Activated naive CD4-positive, alpha-beta T cell treated with anti-CD3 and anti-CD28 coated beads, Interleukin-2, amount 50 U/mL, for 72 hours (primary cell): Measurements from ENCODE around the gene OPRD1. TPM values are rescaled to one million over a fixed set of nuclear protein-coding genes. Genes with fewer than 3 reads are reported as not detected.

Experiments used
- ATAC-seq, 2 donors: fragments of 150-1000 bp; cut with Tn5 transposase; 2 replicates each; pipeline ENCODE4 v1.10.0; 2021; ENCODE audit warnings: mild to moderate bottlenecking in 2 of 2, moderate library complexity in 2 of 2
- DNase-seq, 2 donors: peaks; one replicate each; pipeline ENCODE4 v3.0.0; 2021 to 2022; ENCODE audit warnings: low spot score in 2 of 2
- H3K27ac Mint-ChIP-seq, 2 donors: one replicate each; pipeline ENCODE4 v1.8.0; 2022; ENCODE audit warnings: mild to moderate bottlenecking in 2 of 2, mixed read lengths in 2 of 2
- H3K36me3 Mint-ChIP-seq, 2 donors: one replicate each; pipeline ENCODE4 v1.8.0; 2022; ENCODE audit warnings: mixed read lengths in 2 of 2
- H3K9me3 Mint-ChIP-seq, 2 donors: one replicate each; pipeline ENCODE4 v1.8.0; 2022; ENCODE audit warnings: mixed read lengths in 2 of 2
- total RNA-seq, 2 donors: library from RNA; stranded (reverse); gene quantifications; one replicate each; pipeline ENCODE4 v1.2.3, GENCODE V29; 2022

Gene OPRD1
- total RNA-seq, 2 donors from 2014 or later: 0.05 TPM; not detected in 1

DNA sequence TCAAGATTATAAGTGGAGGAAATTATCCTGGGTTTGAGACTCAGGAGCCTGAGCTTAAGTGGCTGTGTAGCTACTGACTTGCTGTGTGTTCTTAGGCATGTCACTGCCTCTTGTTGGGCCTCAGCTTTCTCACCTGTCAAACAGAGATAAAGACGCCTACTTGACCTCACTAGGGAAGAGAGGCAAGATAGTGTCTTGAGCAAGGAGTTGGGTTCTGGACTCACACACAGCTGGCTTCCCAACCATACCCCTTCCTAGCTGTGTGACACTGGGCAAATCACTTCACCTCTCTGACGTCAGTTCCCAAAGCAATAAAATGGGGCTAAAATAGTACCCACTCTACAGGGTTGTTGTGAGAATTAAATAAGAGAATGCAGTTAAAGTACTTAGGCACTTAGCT, 90.8 kb downstream of the OPRD1 start:
- DNase-seq (no peak), ATAC-seq (no peak)
- peaks cover 0 to 6% of the 10 kb centered on the region in 2 donors for H3K36me3 Mint-ChIP-seq
- H3K27ac Mint-ChIP-seq: no peak overlapping the region
- H3K9me3 Mint-ChIP-seq: no peaks in the 10 kb centered on the region

DNA sequence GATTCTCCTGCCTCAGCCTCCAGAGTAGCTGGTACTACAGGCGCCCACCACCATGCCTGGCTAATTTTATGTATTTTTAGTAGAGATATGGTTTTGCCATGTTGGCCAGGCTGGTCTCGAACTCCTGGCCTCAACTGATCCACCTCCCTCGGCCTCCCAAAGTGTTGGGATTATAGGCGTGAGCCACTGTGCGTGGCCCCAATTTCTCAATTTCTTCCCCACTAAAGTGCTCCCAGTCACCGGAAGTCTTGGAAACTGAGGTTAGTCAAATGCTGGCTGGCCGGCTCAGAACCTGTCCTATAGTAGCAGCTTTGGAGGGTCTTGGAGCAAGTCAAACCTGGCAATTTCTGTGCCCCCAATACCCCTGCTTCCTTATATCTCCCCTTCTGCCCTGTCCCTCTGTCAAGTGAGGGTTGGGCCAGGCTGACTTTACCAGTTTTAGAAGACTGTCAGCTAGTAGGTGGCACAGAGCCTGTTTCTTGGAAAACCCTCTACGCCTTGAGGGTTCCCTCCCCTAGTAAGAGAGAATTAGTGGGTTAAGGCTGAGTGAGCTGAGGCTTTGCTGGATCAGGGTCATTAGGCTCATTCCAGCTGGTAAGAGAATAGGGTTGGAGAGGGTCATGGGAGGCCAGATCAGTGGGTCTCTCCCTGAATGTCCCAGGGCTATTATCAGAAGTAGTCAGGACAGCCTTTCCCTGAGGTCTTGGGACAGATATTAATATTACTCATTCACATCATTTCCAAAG, 94.1 kb downstream of the OPRD1 start:
- Mint-ChIP-seq H3K27ac (no peak overlapping the region), H3K9me3 (no peaks in the 10 kb centered on the region), H3K36me3 (peaks cover 0 to 6% of the 10 kb centered on the region in 2 donors)
- DNase-seq (no peak), ATAC-seq (no peak)

- ATAC-seq (no peak), DNase-seq (no peak)
- H3K27ac Mint-ChIP-seq: no peak overlapping the region
- H3K9me3 Mint-ChIP-seq: no peaks in the 10 kb centered on the region
- H3K36me3 Mint-ChIP-seq: no peaks in the 10 kb centered on the region
Measured at GRCh38 chr1:28909198-28909597, 97.2 kb downstream of the OPRD1 start.

- Mint-ChIP-seq H3K36me3 (no peaks in the 10 kb centered on the region), H3K27ac (peak overlapping the region in 1 of 2 donors; percentile 38), H3K9me3 (no peaks in the 10 kb centered on the region)
- ATAC-seq: no peak
- DNase-seq: no peak
Measured at GRCh38 chr1:28910379-28911115, 98.6 kb downstream of the OPRD1 start.

GRCh38 chr1:28913786-28914227, 101.8 kb downstream of the OPRD1 start:
- no peak for DNase-seq
- H3K27ac Mint-ChIP-seq: peak overlapping the region; percentile 19 to 91
- H3K36me3 Mint-ChIP-seq: no peaks in the 10 kb centered on the region
- ATAC-seq: no peak
- no peaks in the 10 kb centered on the region for H3K9me3 Mint-ChIP-seq

GRCh38 chr1:28914228-28915030, 102.5 kb downstream of the OPRD1 start, which contains the start of gene EPB41:
Gene EPB41 (plus strand): TSS chr1:28914569. CDS start chr1:28987438, 72,869 bp downstream.
- ATAC-seq: peak; percentile 84 to 88
- Mint-ChIP-seq H3K27ac (peak within 1 kb of the TSS; percentile 91 to 96), H3K9me3 (no peaks in the 10 kb centered on the region), H3K36me3 (no peaks in the 10 kb centered on the region)
- DNase-seq: peak; percentile 90 to 94

- H3K9me3 Mint-ChIP-seq: no peaks in the 10 kb centered on the region
- H3K36me3 Mint-ChIP-seq: no peaks in the 10 kb centered on the region
- peak overlapping the region; percentile 91 to 96 for H3K27ac Mint-ChIP-seq
- DNase-seq (peak; percentile 50 to 61), ATAC-seq (peak; percentile 56 to 62)
Measured at GRCh38 chr1:28915031-28915895, 103.3 kb downstream of the OPRD1 start.

- peak overlapping the region; percentile 91 to 95 for H3K27ac Mint-ChIP-seq
- H3K9me3 Mint-ChIP-seq: no peaks in the 10 kb centered on the region
- DNase-seq: peak in 1 of 2 donors; percentile 24
- no peaks in the 10 kb centered on the region for H3K36me3 Mint-ChIP-seq
- ATAC-seq: peak; percentile 30 to 56
Measured at GRCh38 chr1:28917757-28918118, 105.8 kb downstream of the OPRD1 start.

Other genes starting within 250 kb of the OPRD1 start
- gene RAB42, start 219.9 kb upstream of the OPRD1 start, total RNA-seq: under 1 TPM in 1 of 2 donors, not detected in 1; 0.21 TPM
- gene TAF12, start 169.1 kb upstream of the OPRD1 start, total RNA-seq: 10 to 100 TPM; 20.9 to 35.7 TPM
- not detected for gene RNU11, start 163.6 kb upstream of the OPRD1 start, total RNA-seq
- gene GMEB1, start 143.4 kb upstream of the OPRD1 start, total RNA-seq: 10 to 100 TPM; 18.9 to 26.7 TPM
- gene YTHDF2, start 75.2 kb upstream of the OPRD1 start, total RNA-seq: 10 to 100 TPM; 65.7 to 78.0 TPM
- 10 to 100 TPM; 60.5 to 83.4 TPM for gene EPB41, start 102.4 kb downstream of the OPRD1 start, total RNA-seq